HG03103 (cell line): ENCODE measurements around the gene EEF2KMT.

Source experiments
- ATAC-seq: cut with Tn5 transposase; IDR thresholded peaks from one replicate; pipeline ENCODE4 v1.9.1; 2021; ENCODE audit warnings: low read depth; ENCODE audit not compliant: unreplicated experiment

The EEF2KMT gene

DNA sequence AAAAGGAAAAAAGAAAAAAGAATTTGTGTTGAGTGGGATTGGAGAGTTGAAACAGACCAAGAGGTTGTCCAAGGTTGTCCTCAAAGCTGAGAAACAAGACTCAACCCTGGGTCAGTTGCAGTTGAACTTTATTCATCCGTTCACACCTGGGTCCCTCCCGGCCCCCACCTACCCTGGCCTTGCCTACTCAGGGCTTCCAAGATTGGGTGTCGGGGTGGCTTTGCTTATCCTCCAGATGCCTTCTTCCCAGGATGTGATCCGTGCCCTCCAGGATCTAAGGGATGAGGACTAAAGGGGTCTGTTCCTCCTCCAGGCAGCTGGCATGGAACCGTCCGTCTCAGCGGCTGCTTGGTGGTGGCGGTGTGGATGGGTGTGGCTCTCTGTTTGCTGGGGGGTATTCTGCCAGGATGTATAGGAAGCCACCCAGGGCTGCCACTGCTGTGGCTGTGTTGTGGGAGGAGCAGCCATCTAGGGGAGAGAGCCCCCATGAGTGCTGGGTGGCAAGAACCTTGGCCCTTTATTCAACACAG, 53.5 kb downstream of the EEF2KMT start:
- no peak for ATAC-seq

DNA sequence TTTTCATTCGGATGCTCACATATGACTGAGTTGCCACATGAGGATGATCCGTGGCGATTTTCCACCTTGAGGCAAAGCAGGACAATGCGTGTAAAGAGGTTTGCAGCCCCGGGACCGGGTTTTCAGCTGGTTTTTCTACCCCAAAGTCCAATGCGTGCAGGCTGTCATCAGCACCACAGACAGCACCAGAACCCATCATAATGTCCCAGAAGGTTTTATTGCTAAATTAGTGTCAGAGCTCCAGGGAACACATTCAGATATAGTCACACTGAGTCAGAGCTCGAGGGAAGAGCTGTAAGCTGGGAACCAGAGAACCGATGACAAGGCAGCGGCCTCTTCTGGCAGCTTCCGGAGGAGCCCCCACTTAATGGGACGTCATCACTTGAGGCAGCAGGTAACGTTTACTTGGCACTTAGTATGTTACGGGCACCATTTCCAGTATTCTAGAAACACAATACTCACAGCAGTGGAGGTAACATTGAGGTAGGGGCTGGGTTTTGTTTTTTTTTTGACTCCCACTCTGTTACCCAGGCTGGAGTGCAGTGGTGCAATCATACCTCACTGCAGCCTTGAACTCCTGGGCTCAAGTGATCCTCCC, 54.9 kb downstream of the EEF2KMT start:
- ATAC-seq, result no peak

DNA sequence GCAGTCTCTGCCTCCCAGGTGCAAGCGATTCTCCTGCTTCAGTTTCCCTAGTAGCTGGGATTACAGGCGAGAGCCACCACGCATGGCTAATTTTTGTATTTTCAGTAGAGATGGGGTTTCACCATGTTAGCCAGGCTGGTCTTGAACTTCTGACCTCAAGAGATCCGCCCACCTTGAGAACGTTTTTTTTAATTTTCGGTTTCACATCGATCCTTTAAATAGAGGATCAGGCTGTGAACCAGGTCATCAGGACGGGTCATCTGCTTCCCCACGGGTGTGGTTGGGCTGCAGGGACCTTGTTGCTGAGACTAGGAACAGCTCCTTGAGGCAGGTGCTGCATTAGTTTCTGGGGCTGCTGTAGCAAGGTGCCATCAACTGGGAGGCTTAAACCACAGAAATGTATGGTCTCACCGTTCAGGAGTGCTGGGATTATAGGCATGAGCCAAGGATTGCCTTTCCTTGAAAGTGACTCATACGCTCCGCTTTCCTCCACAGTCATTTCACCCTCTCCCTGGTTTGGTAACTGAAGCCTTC, 55.9 kb downstream of the EEF2KMT start:
- ATAC-seq, result peak; percentile 69

DNA sequence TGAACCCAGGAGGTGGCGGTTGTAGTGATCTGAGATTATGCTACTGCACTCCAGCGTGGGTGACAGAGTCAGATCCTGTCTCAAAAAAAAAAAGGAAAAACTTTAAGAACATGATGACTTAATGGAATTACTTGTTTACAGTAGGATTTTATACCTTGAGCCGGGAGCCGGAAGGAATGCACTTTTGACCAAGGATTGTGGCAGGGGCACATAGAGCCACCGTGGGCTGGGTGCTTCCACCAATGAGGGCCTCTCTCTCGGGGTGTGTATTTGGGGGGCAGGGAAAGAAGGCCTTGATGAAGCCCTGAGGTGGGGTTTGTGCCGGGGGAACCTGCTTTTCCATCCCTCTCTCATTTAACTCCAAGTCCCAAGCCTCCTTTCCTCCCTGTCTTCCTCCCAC, 57.1 kb downstream of the EEF2KMT start:
- ATAC-seq, result no peak

DNA sequence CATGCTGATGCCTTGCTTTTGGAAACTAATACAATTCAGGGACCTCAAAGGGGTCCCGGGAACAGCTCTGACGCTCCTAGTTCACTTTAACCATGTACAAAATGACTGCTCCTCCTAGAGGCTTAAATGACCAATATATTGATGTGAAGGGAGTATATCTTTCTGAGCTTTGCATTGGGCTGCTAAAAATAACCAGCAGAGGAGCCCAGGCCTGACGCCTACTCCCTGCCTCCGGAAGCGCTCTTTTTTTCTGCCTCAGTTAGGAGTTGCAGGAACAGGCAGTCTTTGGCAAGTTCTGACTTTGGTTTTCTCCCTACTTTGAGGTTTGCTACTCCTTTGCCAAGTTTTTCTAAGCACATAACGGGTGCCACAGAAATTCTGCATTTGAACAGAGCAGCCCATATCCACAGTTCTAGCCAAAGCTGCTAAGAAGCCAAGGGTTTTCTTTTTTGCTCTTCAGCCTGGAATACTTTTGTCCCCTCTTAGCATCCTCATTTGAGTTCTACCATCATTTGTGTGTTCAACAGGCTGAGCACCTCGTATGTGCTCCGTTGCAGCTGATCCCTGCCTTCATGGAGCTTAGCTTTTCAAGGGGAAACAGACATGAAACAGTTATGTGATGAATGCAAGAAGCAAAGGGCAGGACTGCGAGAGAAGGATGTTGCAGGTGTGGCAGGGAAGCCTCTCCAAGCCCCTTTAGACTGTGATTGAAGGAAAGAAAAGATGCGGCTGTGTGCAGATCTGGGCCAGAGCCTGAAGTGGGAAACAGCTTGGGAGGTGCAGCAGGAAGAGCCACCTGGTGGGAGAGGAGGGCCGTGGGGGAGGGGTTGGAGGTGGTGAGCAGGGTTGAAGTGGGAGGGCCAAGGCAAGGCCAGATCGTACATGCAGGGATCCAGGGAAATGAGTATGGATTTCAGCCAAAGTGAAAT, 61.1 kb downstream of the EEF2KMT start:
- no peak for ATAC-seq

DNA sequence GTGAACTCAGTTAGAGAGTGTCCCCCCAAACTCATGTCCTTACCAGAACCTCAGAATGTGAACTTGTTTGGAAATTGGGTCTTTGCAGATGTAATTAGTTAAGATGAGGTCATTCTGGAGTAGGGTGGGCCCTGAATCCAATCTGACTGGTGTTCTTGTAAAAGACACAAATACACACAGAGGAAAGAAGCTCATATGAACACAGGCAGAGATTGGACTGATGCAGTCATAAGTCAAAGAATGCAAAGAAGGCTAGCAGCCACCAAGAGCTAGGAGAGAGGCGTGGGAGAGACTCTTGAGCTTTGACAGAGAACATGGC, 61.7 kb downstream of the EEF2KMT start:
- ATAC-seq, result no peak
